ENCODE data around the gene PXMP4.

GRCh38 chr20:33677991-33678702 is 42.0 kb downstream of the PXMP4 start:
- no peak for TF ChIP-seq POLR2A (IDR thresholded peaks at IDR 0.05)
- no peak for TF ChIP-seq CTCF (IDR thresholded peaks at IDR 0.05)

Measured in esophagus squamous epithelium (tissue), 4 donors.